ENCODE results near the gene CCDC30.

GRCh38 chr1:42551590-42551989 is 88.5 kb downstream of the CCDC30 start:
- TF ChIP-seq POLR2A (IDR thresholded peaks at IDR 0.05) = no peak
- TF ChIP-seq CTCF (IDR thresholded peaks at IDR 0.05) = no peak
